ENCODE results near the gene FBXO3. TPM values are rescaled to one million over a fixed set of nuclear protein-coding genes. Genes with fewer than 3 reads are reported as not detected.

Gene FBXO3
- polyA plus RNA-seq, 3 donors, result 17.5 to 25.2 (median 21.4) TPM

DNA sequence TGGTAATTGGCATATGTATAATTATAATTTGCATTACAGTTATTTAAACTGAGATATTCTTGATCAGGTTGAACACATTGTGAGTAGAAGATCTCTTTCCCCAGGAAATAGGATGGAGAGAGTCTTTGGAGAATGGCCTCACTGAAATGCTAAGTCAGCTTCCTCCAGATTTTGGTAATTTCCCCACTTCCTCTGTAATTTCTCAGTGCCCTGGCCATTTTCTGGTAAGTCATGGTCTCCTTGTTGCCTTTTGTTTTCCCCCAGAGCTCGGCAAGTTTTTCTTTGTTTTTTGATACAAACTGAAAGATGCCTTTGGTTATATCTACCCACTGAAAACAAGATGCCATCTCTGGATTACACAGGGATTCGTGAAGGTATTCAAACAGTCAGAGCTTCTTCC, 12.8 kb upstream of the FBXO3 start:
- Histone ChIP-seq H3K27ac (ENCODE audit: low read depth in 1 of 2, low read length in 2 of 2) (no peak overlapping the region), H3K9ac (ENCODE audit: insufficient read depth, low read length, poor library complexity, severe bottlenecking) (no peak overlapping the region), H2AFZ (ENCODE audit: insufficient read depth, low read depth, low read length, poor library complexity, severe bottlenecking) (no peak overlapping the region), H3K4me2 (replicated peaks; ENCODE audit: extremely low read depth, low read length, poor library complexity, severe bottlenecking) (no peak overlapping the region), H3K36me3 (replicated peaks in 1 of 2; ENCODE audit: control insufficient read depth in 1 of 2, insufficient read depth in 2 of 2, low read length in 2 of 2) (no peaks in the 10 kb centered on the region), H3K9me3 (replicated peaks in 1 of 2; ENCODE audit: control insufficient read depth in 1 of 2, insufficient read depth in 1 of 2, low read length in 2 of 2) (no peaks in the 10 kb centered on the region), H3K4me1 (ENCODE audit: control insufficient read depth in 1 of 2, insufficient read depth in 2 of 2, low read length in 2 of 2) (peaks cover 3 to 4% of the 10 kb centered on the region in 2 donors), H4K20me1 (ENCODE audit: insufficient read depth, low read length) (no peaks in the 10 kb centered on the region), H3K4me3 (replicated peaks in 1 of 3; ENCODE audit: low read depth in 2 of 3, low read length in 3 of 3) (no peak overlapping the region), H3K27me3 (ENCODE audit: control insufficient read depth in 2 of 2, insufficient read depth in 2 of 2, low read length in 2 of 2) (peaks cover 3 to 4% of the 10 kb centered on the region in 2 donors), H3K79me2 (ENCODE audit: insufficient read depth, low read length) (no peaks in the 10 kb centered on the region)
- TF ChIP-seq, protein P1, sequence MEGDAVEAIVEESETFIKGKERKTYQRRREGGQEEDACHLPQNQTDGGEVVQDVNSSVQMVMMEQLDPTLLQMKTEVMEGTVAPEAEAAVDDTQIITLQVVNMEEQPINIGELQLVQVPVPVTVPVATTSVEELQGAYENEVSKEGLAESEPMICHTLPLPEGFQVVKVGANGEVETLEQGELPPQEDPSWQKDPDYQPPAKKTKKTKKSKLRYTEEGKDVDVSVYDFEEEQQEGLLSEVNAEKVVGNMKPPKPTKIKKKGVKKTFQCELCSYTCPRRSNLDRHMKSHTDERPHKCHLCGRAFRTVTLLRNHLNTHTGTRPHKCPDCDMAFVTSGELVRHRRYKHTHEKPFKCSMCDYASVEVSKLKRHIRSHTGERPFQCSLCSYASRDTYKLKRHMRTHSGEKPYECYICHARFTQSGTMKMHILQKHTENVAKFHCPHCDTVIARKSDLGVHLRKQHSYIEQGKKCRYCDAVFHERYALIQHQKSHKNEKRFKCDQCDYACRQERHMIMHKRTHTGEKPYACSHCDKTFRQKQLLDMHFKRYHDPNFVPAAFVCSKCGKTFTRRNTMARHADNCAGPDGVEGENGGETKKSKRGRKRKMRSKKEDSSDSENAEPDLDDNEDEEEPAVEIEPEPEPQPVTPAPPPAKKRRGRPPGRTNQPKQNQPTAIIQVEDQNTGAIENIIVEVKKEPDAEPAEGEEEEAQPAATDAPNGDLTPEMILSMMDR (IDR thresholded peaks at IDR 0.05), result no peak
- H3K4me1 Mint-ChIP-seq, result peaks cover 5% of the 10 kb centered on the region
- H3K27me3 Mint-ChIP-seq (ENCODE audit: low read depth in 3 of 3), result peaks cover 6 to 15% (median 13%) of the 10 kb centered on the region in 3 donors
- H3K9me3 Mint-ChIP-seq, result peaks cover 0 to 4% (median 1%) of the 10 kb centered on the region in 7 donors
- no peak for DNase-seq
- no CpG with 5 or more reads among the region's 2 CpGs for WGBS (ENCODE audit: insufficient coverage)
- peak overlapping the region in 1 of 2 donors; percentile 5 for H3K4me3 Mint-ChIP-seq
- no peaks in the 10 kb centered on the region for H3K36me3 Mint-ChIP-seq
- H3K27ac Mint-ChIP-seq, result peak overlapping the region in 1 of 7 donors; percentile 63
- intact Hi-C loops (cut with micrococcal nuclease), result no loop called here

GRCh38 chr11:33785609-33786008, 11.3 kb upstream of the FBXO3 start:
- peaks cover 0 to 4% (median 0%) of the 10 kb centered on the region in 7 donors for H3K9me3 Mint-ChIP-seq
- Histone ChIP-seq H4K20me1 (ENCODE audit: insufficient read depth, low read length) (no peaks in the 10 kb centered on the region), H2AFZ (ENCODE audit: insufficient read depth, low read depth, low read length, poor library complexity, severe bottlenecking) (no peak overlapping the region), H3K4me3 (replicated peaks in 1 of 3; ENCODE audit: low read depth in 2 of 3, low read length in 3 of 3) (no peak overlapping the region), H3K27me3 (ENCODE audit: control insufficient read depth in 2 of 2, insufficient read depth in 2 of 2, low read length in 2 of 2) (peaks cover 3 to 4% of the 10 kb centered on the region in 2 donors), H3K4me1 (ENCODE audit: control insufficient read depth in 1 of 2, insufficient read depth in 2 of 2, low read length in 2 of 2) (peaks cover 3 to 4% of the 10 kb centered on the region in 2 donors), H3K9ac (ENCODE audit: insufficient read depth, low read length, poor library complexity, severe bottlenecking) (no peak overlapping the region), H3K27ac (ENCODE audit: low read depth in 1 of 2, low read length in 2 of 2) (no peak overlapping the region), H3K4me2 (replicated peaks; ENCODE audit: extremely low read depth, low read length, poor library complexity, severe bottlenecking) (no peak overlapping the region), H3K79me2 (ENCODE audit: insufficient read depth, low read length) (no peaks in the 10 kb centered on the region), H3K36me3 (replicated peaks in 1 of 2; ENCODE audit: control insufficient read depth in 1 of 2, insufficient read depth in 2 of 2, low read length in 2 of 2) (no peaks in the 10 kb centered on the region), H3K9me3 (replicated peaks in 1 of 2; ENCODE audit: control insufficient read depth in 1 of 2, insufficient read depth in 1 of 2, low read length in 2 of 2) (no peaks in the 10 kb centered on the region)
- H3K27me3 Mint-ChIP-seq (ENCODE audit: low read depth in 3 of 3), result peaks cover 4 to 12% (median 10%) of the 10 kb centered on the region in 3 donors
- no peak overlapping the region for H3K27ac Mint-ChIP-seq
- H3K36me3 Mint-ChIP-seq, result no peaks in the 10 kb centered on the region
- no peak for DNase-seq
- TF ChIP-seq, protein P1 (IDR thresholded peaks at IDR 0.05), result no peak
- intact Hi-C loops (cut with micrococcal nuclease), result no loop called here
- peak overlapping the region in 1 of 2 donors; percentile 29 for H3K4me3 Mint-ChIP-seq
- no CpG with 5 or more reads among the region's 3 CpGs for WGBS (ENCODE audit: insufficient coverage)
- peaks cover 5% of the 10 kb centered on the region for H3K4me1 Mint-ChIP-seq
